ENCODE results near the gene RPS5. TPM values are rescaled to one million over a fixed set of nuclear protein-coding genes. Genes with fewer than 3 reads are reported as not detected.
"Not testable (repeated sequence)": the region's sequence is repeated elsewhere in the genome, so short reads cannot be mapped to it uniquely, and the experiment has no call there.

Gene RPS5
- total RNA-seq: 894 and 904 TPM in 2 replicates

GRCh38 chr19:58386576-58387337 lies at the start of gene RPS5:
Gene RPS5, plus strand, starts transcription at chr19:58387269. Its CDS starts 869 bp downstream, at chr19:58388138.
- intact Hi-C loops (cut with micrococcal nuclease): loop anchor here (1.0 to 10.0 kb wide), 17 partner anchors 15 to 1023 kb away; partner anchors contain the start of genes ERVK3-1, TRAPPC2B, TRIM28 and ZBTB45

- intact Hi-C loops (cut with micrococcal nuclease): no loop called here
These were observed 48.7 kb upstream of the RPS5 start for GRCh38 chr19:58338336-58338735.

GRCh38 chr19:58338825-58339558 lies 48.1 kb upstream of the RPS5 start:
- intact Hi-C loops (cut with micrococcal nuclease): no loop called here

- intact Hi-C loops (cut with micrococcal nuclease): no loop called here
These were observed 41.5 kb upstream of the RPS5 start for GRCh38 chr19:58345558-58345957.

- intact Hi-C loops (cut with micrococcal nuclease): loop anchor here (1.0 kb wide), 8 partner anchors 9 to 69 kb away; partner anchors contain the start of genes ERVK3-1, ZNF497, ZNF584 and ZNF8
These were observed 39.8 kb upstream of the RPS5 start for GRCh38 chr19:58346961-58347929.

- intact Hi-C loops (cut with micrococcal nuclease): not testable (repeated sequence)
These were observed 39.0 kb upstream of the RPS5 start for GRCh38 chr19:58348080-58348479.

- intact Hi-C loops (cut with micrococcal nuclease): no loop called here
These were observed 37.5 kb upstream of the RPS5 start for GRCh38 chr19:58349590-58349989.

- intact Hi-C loops (cut with micrococcal nuclease): no loop called here
These were observed 36.8 kb upstream of the RPS5 start for GRCh38 chr19:58350001-58350861.

GRCh38 chr19:58350871-58351557 lies 36.1 kb upstream of the RPS5 start:
- intact Hi-C loops (cut with micrococcal nuclease): no loop called here

GRCh38 chr19:58351558-58351878 lies 35.6 kb upstream of the RPS5 start:
- intact Hi-C loops (cut with micrococcal nuclease): no loop called here

- intact Hi-C loops (cut with micrococcal nuclease): no loop called here
These were observed 34.9 kb upstream of the RPS5 start for GRCh38 chr19:58351990-58352755.

GRCh38 chr19:58352760-58353671 lies 34.1 kb upstream of the RPS5 start, which contains the start of gene A1BG:
Gene A1BG, minus strand, starts transcription at chr19:58353492. Its CDS starts 55 bp downstream, at chr19:58353437.
- intact Hi-C loops (cut with micrococcal nuclease): loop anchor here (1.0 kb wide), 1 partner anchor 24 kb away; no protein-coding TSS in a partner anchor

GRCh38 chr19:58353717-58354477 lies 33.2 kb upstream of the RPS5 start:
- intact Hi-C loops (cut with micrococcal nuclease): loop anchor here (1.0 kb wide), 1 partner anchor 25 kb away; no protein-coding TSS in a partner anchor

GRCh38 chr19:58354478-58355030 lies 32.5 kb upstream of the RPS5 start:
- intact Hi-C loops (cut with micrococcal nuclease): no loop called here

- intact Hi-C loops (cut with micrococcal nuclease): no loop called here
These were observed 31.8 kb upstream of the RPS5 start for GRCh38 chr19:58355215-58355796.

All from T-helper 1 cell treated with Interleukin-12 subunit alpha and Interleukin-12 subunit beta and Interleukin-4 antibody, amounts not matched to agents 30 ng/mL and 1 ng/mL, for 36 hours (primary cell).